ENCODE data around the gene TRIM66.

The TRIM66 gene

DNA sequence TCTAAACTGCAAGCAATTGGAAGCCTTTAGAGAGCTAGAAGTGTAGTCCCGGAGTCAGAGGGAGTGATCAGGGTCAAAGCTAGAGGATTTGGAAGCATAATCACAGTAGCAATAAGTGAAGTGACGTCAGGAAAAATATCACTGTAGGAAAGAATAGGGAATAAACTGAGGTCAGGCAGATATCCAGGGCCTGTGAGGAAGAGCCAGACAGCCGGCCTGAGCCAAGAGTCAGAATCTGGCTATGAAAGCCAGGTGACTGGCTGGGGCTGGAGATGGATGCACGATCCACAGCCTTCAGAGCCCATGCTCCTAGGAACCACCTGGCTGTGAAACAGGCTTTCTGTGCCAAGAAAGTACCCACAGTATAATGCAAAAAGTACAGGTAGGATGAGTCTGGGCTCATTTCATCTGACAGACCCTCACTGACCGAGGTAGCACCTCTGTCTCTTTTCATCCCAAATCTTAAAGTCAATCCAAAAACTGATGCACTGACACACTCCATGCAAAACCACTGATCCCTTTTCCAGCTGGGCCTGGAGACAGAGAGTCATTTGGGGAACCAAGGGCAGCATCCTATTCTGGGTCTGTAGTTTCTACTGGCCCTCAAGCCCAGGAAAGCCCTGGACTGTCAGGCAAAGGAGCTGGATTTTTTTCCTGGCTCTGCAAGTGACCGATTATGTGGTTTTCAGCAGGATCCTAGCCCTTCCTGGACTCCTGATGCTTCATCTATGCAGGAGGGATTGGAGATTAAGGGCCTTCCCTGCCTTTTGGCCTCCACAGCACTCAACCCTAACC is 21.3 kb downstream of the TRIM66 start:
- H3K4me3 ChIP-seq (ENCODE audit: low read length), result no peak overlapping the region
- TF ChIP-seq, protein P1, sequence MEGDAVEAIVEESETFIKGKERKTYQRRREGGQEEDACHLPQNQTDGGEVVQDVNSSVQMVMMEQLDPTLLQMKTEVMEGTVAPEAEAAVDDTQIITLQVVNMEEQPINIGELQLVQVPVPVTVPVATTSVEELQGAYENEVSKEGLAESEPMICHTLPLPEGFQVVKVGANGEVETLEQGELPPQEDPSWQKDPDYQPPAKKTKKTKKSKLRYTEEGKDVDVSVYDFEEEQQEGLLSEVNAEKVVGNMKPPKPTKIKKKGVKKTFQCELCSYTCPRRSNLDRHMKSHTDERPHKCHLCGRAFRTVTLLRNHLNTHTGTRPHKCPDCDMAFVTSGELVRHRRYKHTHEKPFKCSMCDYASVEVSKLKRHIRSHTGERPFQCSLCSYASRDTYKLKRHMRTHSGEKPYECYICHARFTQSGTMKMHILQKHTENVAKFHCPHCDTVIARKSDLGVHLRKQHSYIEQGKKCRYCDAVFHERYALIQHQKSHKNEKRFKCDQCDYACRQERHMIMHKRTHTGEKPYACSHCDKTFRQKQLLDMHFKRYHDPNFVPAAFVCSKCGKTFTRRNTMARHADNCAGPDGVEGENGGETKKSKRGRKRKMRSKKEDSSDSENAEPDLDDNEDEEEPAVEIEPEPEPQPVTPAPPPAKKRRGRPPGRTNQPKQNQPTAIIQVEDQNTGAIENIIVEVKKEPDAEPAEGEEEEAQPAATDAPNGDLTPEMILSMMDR (IDR thresholded peaks at IDR 0.05; ENCODE audit: insufficient read depth, low read depth, low read length, missing control alignments), result no peak
- no peak for DNase-seq (ENCODE audit: low read depth)

DNA sequence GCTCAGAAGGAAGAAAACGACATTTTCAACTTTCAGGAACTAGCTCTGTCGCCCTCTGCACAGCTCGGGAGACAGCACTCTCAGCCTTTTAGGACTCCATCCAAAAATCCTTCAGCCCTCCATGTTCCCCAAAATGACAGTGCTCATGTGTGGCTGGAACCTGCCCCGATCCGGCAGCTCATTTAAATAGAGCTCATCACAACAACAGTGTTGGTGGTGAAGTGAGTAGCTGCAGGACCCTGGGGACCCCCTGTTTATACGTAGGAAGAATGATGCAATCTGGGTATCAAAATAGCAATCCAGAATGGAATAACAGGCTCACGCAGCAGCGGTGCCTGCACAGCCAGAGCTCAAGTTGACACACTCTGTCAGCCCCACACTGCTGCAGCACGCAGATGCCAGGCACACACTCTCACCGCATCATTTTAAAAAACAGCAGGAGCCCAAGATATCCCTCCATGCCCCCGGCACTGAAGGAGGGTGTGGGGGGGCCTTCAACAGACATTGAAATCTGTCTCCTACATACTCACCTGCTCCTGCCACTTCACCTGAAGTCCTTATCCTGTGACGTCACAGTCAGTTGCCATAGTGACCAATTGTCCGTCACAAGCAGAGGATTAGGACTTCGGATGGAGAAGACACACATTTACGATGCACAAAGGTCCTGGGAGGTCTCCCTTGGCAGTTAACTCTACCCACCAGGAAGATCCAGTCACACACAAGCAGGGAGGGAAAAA is 24.0 kb downstream of the TRIM66 start:
- DNase-seq (ENCODE audit: low read depth), result no peak
- TF ChIP-seq, protein P1 (IDR thresholded peaks at IDR 0.05; ENCODE audit: insufficient read depth, low read depth, low read length, missing control alignments), result no peak
- no peak overlapping the region for H3K4me3 ChIP-seq (ENCODE audit: low read length)

DNA sequence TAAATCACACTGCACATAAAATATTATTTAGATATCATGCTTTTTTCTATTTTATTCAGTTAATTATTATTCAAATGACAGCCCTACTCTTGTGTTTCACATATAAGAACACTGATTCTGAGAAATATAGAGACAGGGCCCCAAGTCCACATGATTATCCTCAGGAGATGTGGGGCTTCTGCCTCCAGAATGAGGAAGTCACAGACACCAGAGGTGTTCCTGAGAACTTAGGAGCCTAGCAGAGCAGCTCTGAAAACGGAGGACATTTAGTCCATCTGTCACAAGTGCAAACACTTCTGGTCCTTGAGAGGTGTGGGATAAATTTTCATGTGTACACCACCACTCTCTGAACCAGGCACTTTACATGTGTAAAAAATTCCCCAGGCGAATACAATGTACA is 26.2 kb downstream of the TRIM66 start:
- no peak overlapping the region for H3K4me3 ChIP-seq (ENCODE audit: low read length)
- TF ChIP-seq, protein P1 (IDR thresholded peaks at IDR 0.05; ENCODE audit: insufficient read depth, low read depth, low read length, missing control alignments), result no peak
- no peak for DNase-seq (ENCODE audit: low read depth)

DNA sequence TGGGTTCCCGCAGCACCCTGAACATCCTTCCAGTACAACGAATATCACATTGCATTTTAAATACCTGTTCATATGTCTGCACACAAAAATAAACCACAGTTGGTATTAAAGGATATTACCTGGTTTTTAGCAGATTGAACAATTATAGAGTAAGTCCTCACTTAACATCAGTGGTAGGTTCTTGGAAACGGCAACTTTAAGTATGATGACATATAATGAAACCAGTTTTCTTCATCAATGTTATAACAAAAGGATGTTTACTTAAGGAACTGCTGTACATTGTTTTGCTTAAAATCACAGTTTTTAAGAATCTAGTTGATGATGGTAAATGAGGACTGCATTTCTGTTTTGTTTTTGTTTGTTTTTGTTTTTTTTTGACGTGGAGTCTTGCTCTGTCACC is 28.0 kb downstream of the TRIM66 start:
- no peak overlapping the region for H3K4me3 ChIP-seq (ENCODE audit: low read length)
- no peak for DNase-seq (ENCODE audit: low read depth)
- TF ChIP-seq, protein P1 (IDR thresholded peaks at IDR 0.05; ENCODE audit: insufficient read depth, low read depth, low read length, missing control alignments), result no peak

DNA sequence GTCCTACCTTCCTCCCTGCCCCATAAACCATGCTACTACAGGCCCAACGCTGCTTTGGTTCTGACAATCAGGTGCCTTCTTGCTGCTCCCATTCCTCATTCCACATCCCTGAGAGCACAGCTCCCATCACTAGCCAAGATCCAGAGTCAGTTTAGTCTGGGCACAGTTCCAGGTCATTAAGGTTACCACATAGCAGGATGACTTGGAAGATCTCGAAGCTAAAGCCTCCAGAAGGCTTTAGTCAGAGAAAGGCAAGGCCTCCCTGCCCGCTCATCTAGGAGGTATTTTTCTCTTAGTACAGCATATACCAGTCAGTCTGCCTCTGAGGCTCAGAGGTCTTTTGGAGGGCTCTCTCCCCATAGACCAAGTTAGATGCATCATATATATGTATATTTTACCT is 30.3 kb downstream of the TRIM66 start:
- H3K4me3 ChIP-seq (ENCODE audit: low read length), result no peak overlapping the region
- DNase-seq (ENCODE audit: low read depth), result peak; percentile 94
- TF ChIP-seq, protein P1 (IDR thresholded peaks at IDR 0.05; ENCODE audit: insufficient read depth, low read depth, low read length, missing control alignments), result no peak

DNA sequence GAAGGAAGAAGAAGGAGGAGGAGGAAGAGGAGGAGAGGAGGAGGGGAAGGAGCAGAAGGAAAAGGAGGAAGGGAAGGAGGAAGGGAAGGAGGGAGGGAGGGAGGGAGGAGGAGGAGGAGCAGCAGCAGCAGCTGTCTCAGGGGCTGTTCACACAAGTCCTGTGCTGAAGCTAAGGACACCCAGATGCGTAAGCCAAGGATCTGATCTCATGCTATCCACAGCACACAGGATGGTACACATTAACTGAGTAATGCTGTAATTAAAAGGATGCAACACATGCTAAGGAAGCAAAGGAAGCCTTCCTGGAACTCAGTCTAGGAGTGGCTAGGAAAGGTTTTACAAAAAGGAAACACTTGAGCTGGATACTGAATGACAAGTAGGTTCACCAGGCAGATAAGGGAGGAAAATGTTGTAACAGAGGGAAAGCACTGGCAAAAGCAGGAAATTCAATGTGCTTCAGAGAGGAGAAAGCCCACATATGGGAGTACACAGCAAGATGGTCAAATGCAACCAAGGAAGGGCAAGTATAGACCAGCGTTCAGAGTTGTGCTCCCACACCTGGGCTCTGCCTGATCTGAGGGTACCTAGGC is 32.0 kb downstream of the TRIM66 start:
- H3K4me3 ChIP-seq (ENCODE audit: low read length), result no peak overlapping the region
- TF ChIP-seq, protein P1 (IDR thresholded peaks at IDR 0.05; ENCODE audit: insufficient read depth, low read depth, low read length, missing control alignments), result no peak
- DNase-seq (ENCODE audit: low read depth), result no peak

Data from epithelial cell of esophagus (primary cell).